Measurements from ENCODE around the gene BDNF.
A peak's percentile ranks its signal among the peaks of the same experiment; 100 is the strongest.

Gene BDNF

DNA sequence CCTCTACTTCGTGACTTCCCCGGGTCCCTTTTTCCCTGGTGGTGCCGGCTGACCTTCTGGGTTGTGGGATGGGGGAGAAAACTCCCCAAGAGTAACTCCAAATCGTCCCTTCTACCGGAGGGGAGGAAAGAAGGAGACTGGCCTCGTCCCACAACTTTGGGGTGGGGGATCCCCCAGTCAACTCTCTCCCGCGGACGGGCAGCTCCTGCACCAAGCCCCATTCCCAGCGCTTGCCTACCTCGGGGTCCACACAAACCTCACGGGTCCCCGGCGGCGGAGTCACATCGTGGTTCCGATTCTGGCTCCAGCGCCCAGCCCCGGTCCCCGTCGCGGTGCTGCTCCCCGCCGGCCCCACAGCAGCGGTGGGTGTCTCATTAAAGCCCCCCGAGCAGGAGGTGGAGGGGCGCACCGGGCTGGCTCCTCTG is 317 bp downstream of the BDNF start:
- H2AFZ ChIP-seq (ENCODE audit: low read length), result no peak overlapping the region
- no peaks in the 10 kb centered on the region for H3K36me3 ChIP-seq (ENCODE audit: insufficient read depth, low read length)
- H3F3A ChIP-seq (ENCODE audit: low read depth), result no peaks in the 10 kb centered on the region
- no peaks in the 10 kb centered on the region for H3K4me1 ChIP-seq (ENCODE audit: insufficient read depth, low read length, poor library complexity, severe bottlenecking)
- no peak overlapping the region for H3K4me3 ChIP-seq (ENCODE audit: low read length, poor library complexity, severe bottlenecking)
- H3K9me2 ChIP-seq (replicated peaks; ENCODE audit: low read depth, low read length), result no peaks in the 10 kb centered on the region
- no peaks in the 10 kb centered on the region for H3K9me3 ChIP-seq (ENCODE audit: insufficient read depth, low read depth, low read length)
- no peaks in the 10 kb centered on the region for H4K20me1 ChIP-seq (ENCODE audit: insufficient read depth, low read length, poor library complexity, severe bottlenecking)
- no peak for TF ChIP-seq EZH2phosphoT487 (IDR thresholded peaks at IDR 0.05; ENCODE audit: borderline replicate concordance)
- TF ChIP-seq, protein P1, sequence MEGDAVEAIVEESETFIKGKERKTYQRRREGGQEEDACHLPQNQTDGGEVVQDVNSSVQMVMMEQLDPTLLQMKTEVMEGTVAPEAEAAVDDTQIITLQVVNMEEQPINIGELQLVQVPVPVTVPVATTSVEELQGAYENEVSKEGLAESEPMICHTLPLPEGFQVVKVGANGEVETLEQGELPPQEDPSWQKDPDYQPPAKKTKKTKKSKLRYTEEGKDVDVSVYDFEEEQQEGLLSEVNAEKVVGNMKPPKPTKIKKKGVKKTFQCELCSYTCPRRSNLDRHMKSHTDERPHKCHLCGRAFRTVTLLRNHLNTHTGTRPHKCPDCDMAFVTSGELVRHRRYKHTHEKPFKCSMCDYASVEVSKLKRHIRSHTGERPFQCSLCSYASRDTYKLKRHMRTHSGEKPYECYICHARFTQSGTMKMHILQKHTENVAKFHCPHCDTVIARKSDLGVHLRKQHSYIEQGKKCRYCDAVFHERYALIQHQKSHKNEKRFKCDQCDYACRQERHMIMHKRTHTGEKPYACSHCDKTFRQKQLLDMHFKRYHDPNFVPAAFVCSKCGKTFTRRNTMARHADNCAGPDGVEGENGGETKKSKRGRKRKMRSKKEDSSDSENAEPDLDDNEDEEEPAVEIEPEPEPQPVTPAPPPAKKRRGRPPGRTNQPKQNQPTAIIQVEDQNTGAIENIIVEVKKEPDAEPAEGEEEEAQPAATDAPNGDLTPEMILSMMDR (conservative IDR thresholded peaks at IDR 0.05; ENCODE audit: low read length), result no peak
- no peaks in the 10 kb centered on the region for H3K79me2 ChIP-seq (ENCODE audit: insufficient read depth, low read length)
- no peak overlapping the region for H3K9ac ChIP-seq (ENCODE audit: low read depth, low read length, poor library complexity, severe bottlenecking)
- no peak overlapping the region for H3K4me2 ChIP-seq (ENCODE audit: low read depth, low read length, poor library complexity, severe bottlenecking)
- H3K27me3 ChIP-seq (ENCODE audit: insufficient read depth, low read length, poor library complexity, severe bottlenecking), result no peaks in the 10 kb centered on the region

DNA sequence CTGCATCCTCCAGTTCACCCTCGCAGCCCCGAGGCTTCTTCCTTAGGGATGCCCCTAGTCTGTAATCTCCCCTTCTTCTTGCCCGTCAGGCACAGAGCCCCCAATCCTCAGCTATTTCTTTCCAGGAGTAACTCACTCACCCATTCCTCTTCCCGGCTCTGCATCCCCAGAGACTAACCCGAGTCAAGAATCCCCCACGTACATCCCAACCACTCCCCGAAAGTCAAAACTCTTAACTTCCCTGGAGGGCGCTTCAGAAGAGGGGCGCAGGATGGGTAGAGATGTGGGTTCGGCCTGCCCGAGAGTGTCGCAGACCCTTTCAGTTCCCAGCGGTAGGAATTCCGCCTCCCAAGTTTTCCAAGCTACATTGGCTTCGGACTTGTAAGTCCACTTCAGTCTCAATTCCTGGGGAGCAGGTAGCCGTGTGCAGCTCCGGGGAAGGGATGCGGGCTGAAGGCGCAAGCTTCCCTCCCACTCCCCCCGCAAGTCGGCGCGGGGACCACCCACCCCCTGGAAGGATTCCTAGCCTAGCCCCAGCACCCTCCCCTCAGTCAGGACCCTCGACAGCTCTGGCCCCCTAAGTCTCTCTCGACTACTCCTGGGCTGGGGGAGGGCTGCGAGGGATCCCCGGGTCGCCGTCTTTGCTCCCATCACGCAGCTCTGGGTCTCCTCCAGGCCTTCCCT is 871 bp downstream of the BDNF start:
- no peaks in the 10 kb centered on the region for H3K4me1 ChIP-seq (ENCODE audit: insufficient read depth, low read length, poor library complexity, severe bottlenecking)
- no peaks in the 10 kb centered on the region for H3K79me2 ChIP-seq (ENCODE audit: insufficient read depth, low read length)
- no peaks in the 10 kb centered on the region for H3K27me3 ChIP-seq (ENCODE audit: insufficient read depth, low read length, poor library complexity, severe bottlenecking)
- no peaks in the 10 kb centered on the region for H3K9me2 ChIP-seq (replicated peaks; ENCODE audit: low read depth, low read length)
- H3K9me3 ChIP-seq (ENCODE audit: insufficient read depth, low read depth, low read length), result no peaks in the 10 kb centered on the region
- no peak for TF ChIP-seq EZH2phosphoT487 (IDR thresholded peaks at IDR 0.05; ENCODE audit: borderline replicate concordance)
- TF ChIP-seq, protein P1 (conservative IDR thresholded peaks at IDR 0.05; ENCODE audit: low read length), result no peak; the same call in 1 of the 2 replicates
- H3K36me3 ChIP-seq (ENCODE audit: insufficient read depth, low read length), result no peaks in the 10 kb centered on the region
- no peak overlapping the region for H3K9ac ChIP-seq (ENCODE audit: low read depth, low read length, poor library complexity, severe bottlenecking)
- no peak overlapping the region for H3K4me2 ChIP-seq (ENCODE audit: low read depth, low read length, poor library complexity, severe bottlenecking)
- no peaks in the 10 kb centered on the region for H4K20me1 ChIP-seq (ENCODE audit: insufficient read depth, low read length, poor library complexity, severe bottlenecking)
- no peak overlapping the region for H3K4me3 ChIP-seq (ENCODE audit: low read length, poor library complexity, severe bottlenecking)
- no peak overlapping the region for H2AFZ ChIP-seq (ENCODE audit: low read length)
- no peaks in the 10 kb centered on the region for H3F3A ChIP-seq (ENCODE audit: low read depth)

DNA sequence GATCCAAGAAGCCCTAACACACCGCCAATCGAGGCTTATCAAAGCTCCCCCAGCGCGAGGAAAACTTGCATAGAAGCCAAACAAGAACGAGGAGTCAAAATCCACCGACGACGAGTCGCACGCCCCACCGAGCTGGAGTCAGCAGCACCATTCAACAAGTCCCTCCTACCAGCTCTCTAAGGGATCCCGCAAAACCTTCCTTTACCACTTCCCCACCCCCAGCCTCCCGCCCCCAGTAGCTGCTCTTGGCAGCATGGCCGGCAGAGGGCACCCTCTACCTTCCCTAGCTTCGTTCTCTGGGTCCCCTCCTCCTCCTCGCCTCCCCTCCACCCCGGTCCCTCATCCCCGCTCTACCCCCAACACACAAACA is 1.4 kb downstream of the BDNF start:
- Histone ChIP-seq H3K9ac (ENCODE audit: low read depth, low read length, poor library complexity, severe bottlenecking) (no peak overlapping the region), H2AFZ (ENCODE audit: low read length) (peak overlapping the region; percentile 82), H3K79me2 (ENCODE audit: insufficient read depth, low read length) (no peaks in the 10 kb centered on the region)

More for the DNA sequence above, 1.4 kb downstream of the BDNF start:
- no peak overlapping the region for H3K4me3 ChIP-seq (ENCODE audit: low read length, poor library complexity, severe bottlenecking)
- H3K9me3 ChIP-seq (ENCODE audit: insufficient read depth, low read depth, low read length), result no peaks in the 10 kb centered on the region
- H3K27me3 ChIP-seq (ENCODE audit: insufficient read depth, low read length, poor library complexity, severe bottlenecking), result no peaks in the 10 kb centered on the region
- H4K20me1 ChIP-seq (ENCODE audit: insufficient read depth, low read length, poor library complexity, severe bottlenecking), result no peaks in the 10 kb centered on the region
- H3F3A ChIP-seq (ENCODE audit: low read depth), result no peaks in the 10 kb centered on the region
- no peaks in the 10 kb centered on the region for H3K4me1 ChIP-seq (ENCODE audit: insufficient read depth, low read length, poor library complexity, severe bottlenecking)
- TF ChIP-seq, protein P1 (conservative IDR thresholded peaks at IDR 0.05; ENCODE audit: low read length), result peak; percentile 81
- TF ChIP-seq EZH2phosphoT487 (IDR thresholded peaks at IDR 0.05; ENCODE audit: borderline replicate concordance), result no peak
- no peaks in the 10 kb centered on the region for H3K9me2 ChIP-seq (replicated peaks; ENCODE audit: low read depth, low read length)
- H3K36me3 ChIP-seq (ENCODE audit: insufficient read depth, low read length), result no peaks in the 10 kb centered on the region
- H3K4me2 ChIP-seq (ENCODE audit: low read depth, low read length, poor library complexity, severe bottlenecking), result peak overlapping the region; percentile 47
